WTC11 (cell line): ENCODE results near the gene MESP1. TPM values are rescaled to one million over a fixed set of nuclear protein-coding genes. Genes with fewer than 3 reads are reported as not detected.

Source experiments
- CBFB ChIP-seq: sonication (generic); formaldehyde crosslinking; IDR thresholded peaks from 2 replicates; pipeline ENCODE4 v1.8.1; 2022; ENCODE audit warnings: mild to moderate bottlenecking, low read depth, missing genetic modification reagents
- ELF4 ChIP-seq: sonication (generic); formaldehyde crosslinking; IDR thresholded peaks from 2 replicates; pipeline ENCODE4 v1.8.1; 2022; ENCODE audit warnings: low read depth, mild to moderate bottlenecking, moderate library complexity, missing genetic modification reagents
- EMX1 ChIP-seq: fragments of 250-450 bp; sonication (Bioruptor Pico); IDR thresholded peaks from 2 replicates; pipeline ENCODE4 v1.8.0; 2021; ENCODE audit warnings: mild to moderate bottlenecking
- ETV6 ChIP-seq: sonication (generic); formaldehyde crosslinking; IDR thresholded peaks from 2 replicates; pipeline ENCODE4 v1.8.1; 2022; ENCODE audit warnings: mild to moderate bottlenecking, missing genetic modification reagents
- FOXK1 ChIP-seq: sonication (generic); formaldehyde crosslinking; IDR thresholded peaks from 2 replicates; pipeline ENCODE4 v1.8.0; 2022; ENCODE audit warnings: mild to moderate bottlenecking, moderate library complexity, missing genetic modification reagents
- HMGXB4 ChIP-seq: sonication (generic); formaldehyde crosslinking; IDR thresholded peaks from 2 replicates; pipeline ENCODE4 v1.8.1; 2023; ENCODE audit warnings: mild to moderate bottlenecking, moderate library complexity, missing genetic modification reagents
- MXD4 ChIP-seq: fragments of 250-450 bp; sonication (Bioruptor Pico); IDR thresholded peaks from 2 replicates; pipeline ENCODE4 v1.8.0; 2021; ENCODE audit warnings: mild to moderate bottlenecking, moderate library complexity, borderline replicate concordance
- NR1H2 ChIP-seq: sonication (generic); formaldehyde crosslinking; IDR thresholded peaks from 2 replicates; pipeline ENCODE4 v1.9.0; 2021; ENCODE audit warnings: mild to moderate bottlenecking, moderate library complexity, missing genetic modification reagents
- SP1 ChIP-seq: sonication (generic); formaldehyde crosslinking; conservative IDR thresholded peaks from 2 replicates; pipeline ENCODE4 v1.8.1; 2022; ENCODE audit warnings: missing genetic modification reagents
- USF2 ChIP-seq: sonication (generic); formaldehyde crosslinking; IDR thresholded peaks from 2 replicates; pipeline ENCODE4 v1.8.1; 2023; ENCODE audit warnings: mild to moderate bottlenecking, missing genetic modification reagents, moderate library complexity
- ZBTB21 ChIP-seq: sonication (generic); formaldehyde crosslinking; IDR thresholded peaks from 2 replicates; pipeline ENCODE4 v1.8.1; 2023; ENCODE audit warnings: mild to moderate bottlenecking, missing genetic modification reagents, borderline replicate concordance
- ZNF138 ChIP-seq: sonication (generic); formaldehyde crosslinking; conservative IDR thresholded peaks from 2 replicates; pipeline ENCODE4 v1.8.1; 2022; ENCODE audit warnings: mild to moderate bottlenecking, moderate library complexity, missing genetic modification reagents
- ZNF281 ChIP-seq: sonication (generic); formaldehyde crosslinking; IDR thresholded peaks from 2 replicates; pipeline ENCODE4 v1.8.0; 2023; ENCODE audit warnings: mild to moderate bottlenecking, missing genetic modification reagents
- ZNF425 ChIP-seq: fragments of 250-450 bp; sonication (Bioruptor Pico); conservative IDR thresholded peaks from 2 replicates; pipeline ENCODE4 v1.9.0; 2021; ENCODE audit warnings: mild to moderate bottlenecking
- ZNF671 ChIP-seq: fragments of 250-450 bp; sonication (Bioruptor Pico); IDR thresholded peaks from 2 replicates; pipeline ENCODE4 v1.8.0; 2021; ENCODE audit warnings: mild to moderate bottlenecking
- total RNA-seq: library from RNA; stranded (reverse); gene quantifications from 3 replicates; pipeline ENCODE4 v1.2.3, GENCODE V29; 2021
- TF ChIP-seq, protein P1 (sequence below): sonication (generic); formaldehyde crosslinking; IDR thresholded peaks from 2 replicates; pipeline ENCODE4 v1.8.0; 2022; ENCODE audit warnings: mild to moderate bottlenecking, missing genetic modification reagents
- TF ChIP-seq, protein P2 (sequence below): sonication (generic); formaldehyde crosslinking; IDR thresholded peaks from 2 replicates; pipeline ENCODE4 v1.8.0; 2022; ENCODE audit warnings: mild to moderate bottlenecking, missing genetic modification reagents
- TF ChIP-seq, protein P3 (sequence below): sonication (generic); formaldehyde crosslinking; IDR thresholded peaks from 2 replicates; pipeline ENCODE4 v1.8.1; 2023; ENCODE audit warnings: mild to moderate bottlenecking, missing genetic modification reagents
- TF ChIP-seq, protein P4 (sequence below): fragments of 250-450 bp; sonication (Bioruptor Pico); IDR thresholded peaks from 2 replicates; pipeline ENCODE4 v1.8.0; 2021; ENCODE audit warnings: mild to moderate bottlenecking
- TF ChIP-seq, protein P5 (sequence below): sonication (generic); formaldehyde crosslinking; IDR thresholded peaks from 2 replicates; pipeline ENCODE4 v1.8.1; 2023; ENCODE audit warnings: mild to moderate bottlenecking, missing genetic modification reagents
- TF ChIP-seq, protein P6 (sequence below): sonication (generic); formaldehyde crosslinking; IDR thresholded peaks from 2 replicates; pipeline ENCODE4 v1.8.1; 2022; ENCODE audit warnings: mild to moderate bottlenecking, moderate library complexity, missing genetic modification reagents

Gene MESP1
- total RNA-seq, 1 experiment from 2014 or later, result 0.50 TPM

GRCh38 chr15:89776274-89777072 lies 25.4 kb upstream of the MESP1 start, which contains the start of gene MESP2 (continued):
- TF ChIP-seq EMX1 (CRISPR knock-in tag), result no peak
- TF ChIP-seq, protein P1, sequence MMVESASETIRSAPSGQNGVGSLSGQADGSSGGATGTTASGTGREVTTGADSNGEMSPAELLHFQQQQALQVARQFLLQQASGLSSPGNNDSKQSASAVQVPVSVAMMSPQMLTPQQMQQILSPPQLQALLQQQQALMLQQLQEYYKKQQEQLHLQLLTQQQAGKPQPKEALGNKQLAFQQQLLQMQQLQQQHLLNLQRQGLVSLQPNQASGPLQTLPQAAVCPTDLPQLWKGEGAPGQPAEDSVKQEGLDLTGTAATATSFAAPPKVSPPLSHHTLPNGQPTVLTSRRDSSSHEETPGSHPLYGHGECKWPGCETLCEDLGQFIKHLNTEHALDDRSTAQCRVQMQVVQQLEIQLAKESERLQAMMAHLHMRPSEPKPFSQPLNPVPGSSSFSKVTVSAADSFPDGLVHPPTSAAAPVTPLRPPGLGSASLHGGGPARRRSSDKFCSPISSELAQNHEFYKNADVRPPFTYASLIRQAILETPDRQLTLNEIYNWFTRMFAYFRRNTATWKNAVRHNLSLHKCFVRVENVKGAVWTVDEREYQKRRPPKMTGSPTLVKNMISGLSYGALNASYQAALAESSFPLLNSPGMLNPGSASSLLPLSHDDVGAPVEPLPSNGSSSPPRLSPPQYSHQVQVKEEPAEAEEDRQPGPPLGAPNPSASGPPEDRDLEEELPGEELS, result peak; percentile 98
- TF ChIP-seq FOXK1, result peak; percentile 93
- peak; percentile 97 for TF ChIP-seq ETV6 (CRISPR knock-in tag)
- TF ChIP-seq CBFB, result peak; percentile 71; the same call in 1 of the 2 replicates
- no peak for TF ChIP-seq MXD4 (CRISPR knock-in tag)
- TF ChIP-seq, protein P2, sequence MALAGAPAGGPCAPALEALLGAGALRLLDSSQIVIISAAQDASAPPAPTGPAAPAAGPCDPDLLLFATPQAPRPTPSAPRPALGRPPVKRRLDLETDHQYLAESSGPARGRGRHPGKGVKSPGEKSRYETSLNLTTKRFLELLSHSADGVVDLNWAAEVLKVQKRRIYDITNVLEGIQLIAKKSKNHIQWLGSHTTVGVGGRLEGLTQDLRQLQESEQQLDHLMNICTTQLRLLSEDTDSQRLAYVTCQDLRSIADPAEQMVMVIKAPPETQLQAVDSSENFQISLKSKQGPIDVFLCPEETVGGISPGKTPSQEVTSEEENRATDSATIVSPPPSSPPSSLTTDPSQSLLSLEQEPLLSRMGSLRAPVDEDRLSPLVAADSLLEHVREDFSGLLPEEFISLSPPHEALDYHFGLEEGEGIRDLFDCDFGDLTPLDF (CRISPR knock-in tag), result peak; percentile 96
- peak; percentile 84; the same call in 1 of the 2 replicates for TF ChIP-seq ELF4 (CRISPR knock-in tag)
- TF ChIP-seq, protein P3, sequence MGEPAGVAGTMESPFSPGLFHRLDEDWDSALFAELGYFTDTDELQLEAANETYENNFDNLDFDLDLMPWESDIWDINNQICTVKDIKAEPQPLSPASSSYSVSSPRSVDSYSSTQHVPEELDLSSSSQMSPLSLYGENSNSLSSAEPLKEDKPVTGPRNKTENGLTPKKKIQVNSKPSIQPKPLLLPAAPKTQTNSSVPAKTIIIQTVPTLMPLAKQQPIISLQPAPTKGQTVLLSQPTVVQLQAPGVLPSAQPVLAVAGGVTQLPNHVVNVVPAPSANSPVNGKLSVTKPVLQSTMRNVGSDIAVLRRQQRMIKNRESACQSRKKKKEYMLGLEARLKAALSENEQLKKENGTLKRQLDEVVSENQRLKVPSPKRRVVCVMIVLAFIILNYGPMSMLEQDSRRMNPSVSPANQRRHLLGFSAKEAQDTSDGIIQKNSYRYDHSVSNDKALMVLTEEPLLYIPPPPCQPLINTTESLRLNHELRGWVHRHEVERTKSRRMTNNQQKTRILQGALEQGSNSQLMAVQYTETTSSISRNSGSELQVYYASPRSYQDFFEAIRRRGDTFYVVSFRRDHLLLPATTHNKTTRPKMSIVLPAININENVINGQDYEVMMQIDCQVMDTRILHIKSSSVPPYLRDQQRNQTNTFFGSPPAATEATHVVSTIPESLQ, result no peak
- TF ChIP-seq, protein P4, sequence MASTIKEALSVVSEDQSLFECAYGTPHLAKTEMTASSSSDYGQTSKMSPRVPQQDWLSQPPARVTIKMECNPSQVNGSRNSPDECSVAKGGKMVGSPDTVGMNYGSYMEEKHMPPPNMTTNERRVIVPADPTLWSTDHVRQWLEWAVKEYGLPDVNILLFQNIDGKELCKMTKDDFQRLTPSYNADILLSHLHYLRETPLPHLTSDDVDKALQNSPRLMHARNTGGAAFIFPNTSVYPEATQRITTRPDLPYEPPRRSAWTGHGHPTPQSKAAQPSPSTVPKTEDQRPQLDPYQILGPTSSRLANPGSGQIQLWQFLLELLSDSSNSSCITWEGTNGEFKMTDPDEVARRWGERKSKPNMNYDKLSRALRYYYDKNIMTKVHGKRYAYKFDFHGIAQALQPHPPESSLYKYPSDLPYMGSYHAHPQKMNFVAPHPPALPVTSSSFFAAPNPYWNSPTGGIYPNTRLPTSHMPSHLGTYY (CRISPR knock-in tag), result no peak
- TF ChIP-seq SP1, result peak; percentile 53
- TF ChIP-seq ZBTB21 (CRISPR knock-in tag), result peak; percentile 96
- no peak for TF ChIP-seq NR1H2 (CRISPR knock-in tag)
- peak; percentile 98 for TF ChIP-seq HMGXB4
- peak; percentile 75 for TF ChIP-seq ZNF281
- TF ChIP-seq, protein P5, sequence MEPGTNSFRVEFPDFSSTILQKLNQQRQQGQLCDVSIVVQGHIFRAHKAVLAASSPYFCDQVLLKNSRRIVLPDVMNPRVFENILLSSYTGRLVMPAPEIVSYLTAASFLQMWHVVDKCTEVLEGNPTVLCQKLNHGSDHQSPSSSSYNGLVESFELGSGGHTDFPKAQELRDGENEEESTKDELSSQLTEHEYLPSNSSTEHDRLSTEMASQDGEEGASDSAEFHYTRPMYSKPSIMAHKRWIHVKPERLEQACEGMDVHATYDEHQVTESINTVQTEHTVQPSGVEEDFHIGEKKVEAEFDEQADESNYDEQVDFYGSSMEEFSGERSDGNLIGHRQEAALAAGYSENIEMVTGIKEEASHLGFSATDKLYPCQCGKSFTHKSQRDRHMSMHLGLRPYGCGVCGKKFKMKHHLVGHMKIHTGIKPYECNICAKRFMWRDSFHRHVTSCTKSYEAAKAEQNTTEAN, result peak; percentile 82; the same call in 1 of the 2 replicates
- no peak for TF ChIP-seq ZNF425 (CRISPR knock-in tag)
- TF ChIP-seq ZNF138, result peak; percentile 97
- TF ChIP-seq ZNF671 (CRISPR knock-in tag), result no peak
- TF ChIP-seq, protein P6, sequence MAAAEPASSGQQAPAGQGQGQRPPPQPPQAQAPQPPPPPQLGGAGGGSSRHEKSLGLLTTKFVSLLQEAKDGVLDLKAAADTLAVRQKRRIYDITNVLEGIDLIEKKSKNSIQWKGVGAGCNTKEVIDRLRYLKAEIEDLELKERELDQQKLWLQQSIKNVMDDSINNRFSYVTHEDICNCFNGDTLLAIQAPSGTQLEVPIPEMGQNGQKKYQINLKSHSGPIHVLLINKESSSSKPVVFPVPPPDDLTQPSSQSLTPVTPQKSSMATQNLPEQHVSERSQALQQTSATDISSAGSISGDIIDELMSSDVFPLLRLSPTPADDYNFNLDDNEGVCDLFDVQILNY (CRISPR knock-in tag), result peak; percentile 95
- TF ChIP-seq USF2 (CRISPR knock-in tag), result peak; percentile 56; the same call in 1 of the 2 replicates
